H1 (cell line): Measurements from ENCODE around the gene GPD1. TPM values are rescaled to one million over a fixed set of nuclear protein-coding genes. Genes with fewer than 3 reads are reported as not detected.

ENCODE experiments used
- CTCF ChIA-PET: fragments of 300-600 bp; sonication (Branson Sonifier 250); formaldehyde crosslinking; loops from one replicate; lab custom pipeline; 2021; ENCODE audit not compliant: partially characterized antibody; lab: Charles Lee
- POLR2A ChIA-PET: fragments of 300-600 bp; sonication (Branson Sonifier 250); formaldehyde crosslinking; loops from one replicate; lab custom pipeline; 2021; ENCODE audit warnings: inconsistent platforms; ENCODE audit not compliant: partially characterized antibody; lab: Charles Lee
- DNase-seq, 2 experiments: peaks; one replicate each; pipeline versions ENCODE4 v3.0.0 to v3.0.0-alpha.2; 2010 to 2022; ENCODE audit warnings: low spot score in 2 of 2, low read depth in 1 of 2, mixed read lengths in 1 of 2
- FAIRE-seq: peaks from 2 replicates; lab custom pipeline; 2011; peaks lifted over from hg19 to GRCh38; lab: Jason Lieb, UNC
- H2AFZ ChIP-seq: 2 replicates; pipeline ENCODE4 v1.8.1; 2012; ENCODE audit warnings: low read length, inconsistent platforms
- H2AK5ac ChIP-seq: 2 replicates; pipeline ENCODE4 v1.6.1; 2013; ENCODE audit warnings: low read depth, low read length
- H2BK120ac ChIP-seq: replicated peaks from 2 replicates; pipeline ENCODE3; 2013; ENCODE audit warnings: low read depth, low read length, inconsistent platforms
- H2BK12ac ChIP-seq: 2 replicates; pipeline ENCODE4 v1.6.1; 2013; ENCODE audit warnings: low read depth, low read length
- H2BK15ac ChIP-seq: 2 replicates; pipeline ENCODE4 v1.6.1; 2013; ENCODE audit warnings: low read length
- H2BK20ac ChIP-seq: 2 replicates; pipeline ENCODE4 v1.6.1; 2013; ENCODE audit warnings: low read length
- H2BK5ac ChIP-seq: 2 replicates; pipeline ENCODE4 v1.6.1; 2013; ENCODE audit warnings: low read depth, low read length
- H3K14ac ChIP-seq: 2 replicates; pipeline ENCODE4 v1.6.1; 2013; ENCODE audit warnings: inconsistent platforms; ENCODE audit not compliant: insufficient read length
- H3K18ac ChIP-seq: 2 replicates; pipeline ENCODE4 v1.6.1; 2013; ENCODE audit warnings: low read length; ENCODE audit errors: extremely low read depth
- H3K23ac ChIP-seq: 2 replicates; pipeline ENCODE4 v1.6.1; 2013; ENCODE audit warnings: inconsistent platforms; ENCODE audit not compliant: insufficient read length
- H3K23me2 ChIP-seq: 2 replicates; pipeline ENCODE4 v1.6.1; 2013; ENCODE audit warnings: low read depth, low read length
- H3K27ac ChIP-seq: 2 replicates; pipeline ENCODE4 v1.6.1; 2011; ENCODE audit warnings: low read depth, low read length, inconsistent platforms
- H3K27me3 ChIP-seq, 4 experiments: replicated peaks in 1 of 4; 1 replicate in 1 of 4; 2 replicates in 3 of 4; pipeline versions ENCODE4 v1.6.1 to v1.8.1; 2011 to 2013; ENCODE audit warnings: low read length in 3 of 4, mild to moderate bottlenecking in 3 of 4, inconsistent platforms in 2 of 4, mixed read lengths in 2 of 4, moderate library complexity in 1 of 4; ENCODE audit not compliant: control insufficient read depth in 3 of 4, insufficient read depth in 3 of 4; ENCODE audit errors: extremely low read depth in 1 of 4
- H3K36me3 ChIP-seq, 4 experiments: 2 replicates each; pipeline versions ENCODE4 v1.6.1 to v1.8.1; 2011 to 2013; ENCODE audit warnings: mild to moderate bottlenecking in 4 of 4, low read length in 3 of 4, moderate library complexity in 2 of 4, control low read depth in 1 of 4, inconsistent platforms in 1 of 4; ENCODE audit not compliant: insufficient read depth in 4 of 4, control insufficient read depth in 2 of 4
- H3K4ac ChIP-seq: replicated peaks from 2 replicates; pipeline ENCODE3; 2013; ENCODE audit warnings: low read length, low read depth, mixed read lengths, inconsistent platforms; ENCODE audit not compliant: insufficient read length
- H3K4me1 ChIP-seq, 4 experiments: replicated peaks in 1 of 4; 1 replicate in 1 of 4; 2 replicates in 3 of 4; pipeline versions ENCODE4 v1.6.1 to v1.8.1; 2011 to 2013; ENCODE audit warnings: low read length in 3 of 4, inconsistent platforms in 2 of 4, mixed read lengths in 1 of 4; ENCODE audit not compliant: insufficient read depth in 4 of 4, control insufficient read depth in 3 of 4
- H3K4me2 ChIP-seq, 2 experiments: 2 replicates each; pipeline versions ENCODE4 v1.6.1 to v1.8.1; 2011 to 2013; ENCODE audit warnings: low read depth in 2 of 2, low read length in 2 of 2, control low read depth in 1 of 2, inconsistent platforms in 1 of 2, mild to moderate bottlenecking in 1 of 2; ENCODE audit not compliant: insufficient read depth in 1 of 2
- H3K4me3 ChIP-seq, 4 experiments: fragments of 200-600, 300-600 bp in 1 of 4; sonication (generic), shearing (Covaris generic), sonication (Bioruptor Twin) in 1 of 4; 2 replicates each; pipeline versions ENCODE4 v1.5.1 to v1.8.1; 2011 to 2016; ENCODE audit warnings: low read length in 4 of 4, low read depth in 3 of 4, control low read depth in 2 of 4, inconsistent platforms in 2 of 4, mild to moderate bottlenecking in 2 of 4, mixed read lengths in 1 of 4, moderate library complexity in 1 of 4; ENCODE audit not compliant: insufficient read depth in 2 of 4; ENCODE audit errors: extremely low read depth in 1 of 4
- H3K56ac ChIP-seq: replicated peaks from 2 replicates; pipeline ENCODE3; 2013; ENCODE audit warnings: low read depth, mild to moderate bottlenecking, mixed read lengths, low read length, inconsistent platforms; ENCODE audit not compliant: insufficient read length
- H3K79me1 ChIP-seq: 2 replicates; pipeline ENCODE4 v1.6.1; 2013; ENCODE audit warnings: low read depth, low read length, control low read depth
- H3K79me2 ChIP-seq, 2 experiments: 2 replicates each; pipeline versions ENCODE4 v1.6.1 to v1.8.1; 2012 to 2013; ENCODE audit warnings: low read length in 2 of 2, mild to moderate bottlenecking in 2 of 2, inconsistent platforms in 1 of 2; ENCODE audit not compliant: insufficient read depth in 2 of 2, control insufficient read depth in 1 of 2
- H3K9ac ChIP-seq, 4 experiments: replicated peaks in 1 of 4; 1 replicate in 1 of 4; 2 replicates in 3 of 4; pipeline versions ENCODE4 v1.6.1 to v1.8.1; 2011 to 2013; ENCODE audit warnings: low read depth in 3 of 4, low read length in 3 of 4, control low read depth in 2 of 4, mild to moderate bottlenecking in 2 of 4, moderate library complexity in 2 of 4, inconsistent platforms in 1 of 4; ENCODE audit errors: extremely low read depth in 1 of 4
- H3K9me3 ChIP-seq, 2 experiments: 2 replicates each; pipeline versions ENCODE4 v1.6.1 to v1.8.1; 2012 to 2013; ENCODE audit warnings: mild to moderate bottlenecking in 2 of 2, moderate library complexity in 2 of 2, control low read depth in 1 of 2, inconsistent platforms in 1 of 2, low read depth in 1 of 2, low read length in 1 of 2, mixed read lengths in 1 of 2; ENCODE audit not compliant: insufficient read depth in 2 of 2
- H4K20me1 ChIP-seq, 2 experiments: replicated peaks in 1 of 2; 2 replicates each; pipeline versions ENCODE3 to v1.8.1; 2011 to 2013; ENCODE audit warnings: inconsistent platforms in 2 of 2, low read length in 2 of 2, mild to moderate bottlenecking in 1 of 2; ENCODE audit not compliant: insufficient read depth in 2 of 2, control insufficient read depth in 1 of 2
- H4K5ac ChIP-seq: 2 replicates; pipeline ENCODE4 v1.6.1; 2013; ENCODE audit warnings: low read length, low read depth, mixed read lengths, inconsistent platforms; ENCODE audit not compliant: insufficient read length
- H4K8ac ChIP-seq: 2 replicates; pipeline ENCODE4 v1.8.0; 2013; ENCODE audit warnings: mild to moderate bottlenecking, moderate library complexity, low read length, inconsistent platforms; ENCODE audit not compliant: insufficient read depth; ENCODE audit errors: extremely low read depth
- H4K91ac ChIP-seq: replicated peaks from 2 replicates; pipeline ENCODE3; 2013; ENCODE audit warnings: low read length, mixed read lengths, inconsistent platforms; ENCODE audit not compliant: insufficient read length
- CTCF ChIP-seq, 3 experiments: IDR thresholded peaks; 1 replicate in 2 of 3; 2 replicates in 1 of 3; pipeline versions ENCODE4 v1.5.1 to v1.6.1; 2011; ENCODE audit warnings: low read length in 3 of 3, mild to moderate bottlenecking in 3 of 3, inconsistent platforms in 2 of 3, low read depth in 1 of 3, moderate library complexity in 1 of 3; ENCODE audit not compliant: insufficient read depth in 1 of 3; ENCODE audit errors: control extremely low read depth in 1 of 3
- WGBS, 2 experiments: shearing (Covaris generic) in 1 of 2; methylation state at CpG; one replicate each; pipeline versions ENCODE4 v1.1.6 to v1.1.7; 2013 to 2015; ENCODE audit warnings: low lambda C conversion rate in 2 of 2, mixed read lengths in 2 of 2, inconsistent platforms in 1 of 2, low coverage in 1 of 2, missing lambda C conversion rate in 1 of 2; ENCODE audit not compliant: insufficient replicate concordance in 2 of 2, insufficient coverage in 1 of 2, insufficient read length in 1 of 2; ENCODE audit errors: extremely low coverage in 1 of 2, missing lambda C conversion rate in 1 of 2; 5-methylcytosine and 5-hydroxymethylcytosine counted together
- polyA plus RNA-seq, 7 experiments: library from polyadenylated mRNA; depleted of rRNA in 3 of 7; stranded (reverse) in 5 of 7; unstranded in 2 of 7; fragments of >200 nt in 5 of 7; fragments of 200-250 nt in 2 of 7; gene quantifications; 1 replicate in 5 of 7; 2 replicates in 1 of 7; 4 replicates in 1 of 7; pipeline versions ENCODE4 v1.2.1 to v1.2.3, GENCODE V29; 2011 to 2013; ENCODE audit warnings: missing spikeins in 2 of 7, mixed read lengths in 2 of 7
- total RNA-seq: library from RNA; stranded (reverse); fragmentation: NEBNext Ultra II Directional; extraction: Animal tissue kit (Norgen Biotek cat#: 25700); gene quantifications from 2 replicates; pipeline ENCODE4 v1.2.1, GENCODE V29; 2021

GPD1 gene
- total and polyA plus RNA-seq, 2 of the 8 experiments (the other 6 are each of a cell fraction or from before 2014, with no cell fraction given): 0.45 to 0.74 TPM

- peaks cover 0 to 2% of the 10 kb centered on the region in 2 experiments for H4K20me1 ChIP-seq
- no peak for FAIRE-seq
- H3K9ac ChIP-seq: no peak overlapping the region
- H3K4me3 ChIP-seq: no peak overlapping the region
- no peak overlapping the region for H4K91ac ChIP-seq
- no peak overlapping the region for H3K18ac ChIP-seq
- no peak overlapping the region for H2BK15ac ChIP-seq
- no peak for TF ChIP-seq CTCF (IDR thresholded peaks at IDR 0.05; ENCODE audit: control extremely low read depth in 1 of 3, insufficient read depth in 1 of 3, low read depth in 1 of 3, low read length in 3 of 3)
- H3K27me3 ChIP-seq: no peaks in the 10 kb centered on the region
- no peak overlapping the region for H2BK120ac ChIP-seq
- H3K27ac ChIP-seq: no peak overlapping the region
- H3K36me3 ChIP-seq: peaks cover 11 to 31% (median 19%) of the 10 kb centered on the region in 4 experiments; a peak in 7 of 8 replicates
- H4K5ac ChIP-seq: no peak overlapping the region
- no peak overlapping the region for H2BK12ac ChIP-seq
- no peak overlapping the region for H4K8ac ChIP-seq
- no peak overlapping the region for H2AK5ac ChIP-seq
- H3K23ac ChIP-seq: no peak overlapping the region
- no peak overlapping the region for H2BK20ac ChIP-seq
- no peak for DNase-seq
- no peaks in the 10 kb centered on the region for H3K9me3 ChIP-seq
- no peak overlapping the region for H3K4me2 ChIP-seq
- no peaks in the 10 kb centered on the region for H3K4me1 ChIP-seq
- H3K56ac ChIP-seq: no peak overlapping the region
- no peak overlapping the region for H3K14ac ChIP-seq
- CTCF ChIA-PET: interaction anchor here (0.7 to 32.9 kb wide), 7 partner anchors 9 to 187 kb away, joined by 3 to 625 read pairs (median 5); partner anchors contain the start of genes COX14 and SMARCD1
- H3K23me2 ChIP-seq: no peaks in the 10 kb centered on the region
- no peak overlapping the region for H2BK5ac ChIP-seq
- H2AFZ ChIP-seq: no peak overlapping the region
- POLR2A ChIA-PET: interaction anchor here (0.9 to 4.2 kb wide), 7 partner anchors 11 to 39 kb away, joined by 3 to 19 read pairs (median 6); partner anchors contain the start of genes CERS5, COX14 and GPD1
- 91% methylated on average over 2 of the region's 2 CpGs; no CpG with 5 or more reads in 1 of the 2 experiments for WGBS, 2 experiments
- H3K79me1 ChIP-seq: no peaks in the 10 kb centered on the region
- H3K79me2 ChIP-seq: no peaks in the 10 kb centered on the region
- H3K4ac ChIP-seq: no peak overlapping the region
Measured at GRCh38 chr12:50127546-50127945, 23.7 kb downstream of the GPD1 start.
